ENCODE measurements around the gene RALGAPB. TPM values are rescaled to one million over a fixed set of nuclear protein-coding genes. Genes with fewer than 3 reads are reported as not detected.
"Not testable (repeated sequence)": the region's sequence is repeated elsewhere in the genome, so short reads cannot be mapped to it uniquely, and the experiment has no call there.

The RALGAPB gene
- total and polyA plus RNA-seq, 2 donors, result 15.0 to 52.5 TPM

DNA sequence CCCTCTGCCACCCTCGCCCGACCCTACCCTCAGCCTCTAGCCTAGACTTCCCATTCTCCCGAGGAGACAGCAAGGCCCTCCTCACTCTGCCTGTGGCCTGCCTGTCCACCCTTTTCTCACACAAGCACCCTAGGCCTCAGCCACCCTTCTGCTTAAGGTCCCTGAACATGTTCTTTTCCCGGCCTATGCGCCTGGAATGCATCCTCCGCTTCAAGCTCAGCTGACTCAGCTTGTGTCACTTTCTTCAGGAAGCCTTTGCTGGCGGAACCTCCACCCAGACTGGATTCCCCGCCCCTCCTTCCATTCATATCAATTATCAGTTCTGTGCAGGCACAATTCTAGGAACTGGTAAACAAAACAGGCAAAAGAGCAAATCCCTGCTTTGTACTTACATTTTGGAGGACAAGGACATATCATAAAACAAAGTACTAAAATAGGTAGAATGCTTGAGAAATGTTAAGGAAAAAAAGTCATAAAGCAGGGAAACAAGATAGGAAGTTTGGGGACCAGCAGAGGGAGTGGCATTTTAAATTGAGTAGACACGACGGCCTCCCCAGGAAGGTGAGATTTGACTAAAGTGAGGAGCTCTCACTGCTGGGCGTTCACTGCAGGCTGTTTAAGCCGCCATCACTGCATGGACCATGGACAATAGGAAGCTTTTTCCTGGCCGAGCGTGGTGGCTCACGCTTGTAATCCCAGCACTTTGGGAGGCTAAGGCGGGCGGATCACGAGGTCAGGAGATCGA lies 19.6 kb upstream of the RALGAPB start:
- H3K36me3 ChIP-seq (ENCODE audit: insufficient read depth), result no peaks in the 10 kb centered on the region
- no peak overlapping the region for H3K27ac ChIP-seq (ENCODE audit: low read depth)
- WGBS, result 87% methylated on average over 18 of the region's 19 CpGs
- no peak overlapping the region for H3K4me3 ChIP-seq (ENCODE audit: low read depth, low read length)
- no peak for DNase-seq (ENCODE audit: extremely low spot score)
- no peaks in the 10 kb centered on the region for H3K4me1 ChIP-seq (ENCODE audit: insufficient read depth)

GRCh38 chr20:38453941-38454340 lies 18.7 kb upstream of the RALGAPB start:
- no peak for DNase-seq (ENCODE audit: extremely low spot score)
- Histone ChIP-seq H3K27ac (ENCODE audit: low read depth) (no peak overlapping the region), H3K4me1 (ENCODE audit: insufficient read depth) (no peaks in the 10 kb centered on the region), H3K36me3 (ENCODE audit: insufficient read depth) (no peaks in the 10 kb centered on the region), H3K4me3 (ENCODE audit: low read depth, low read length) (no peak overlapping the region)
- 93% methylated on average over 2 of the region's 2 CpGs for WGBS

GRCh38 chr20:38454556-38455473 lies 17.8 kb upstream of the RALGAPB start:
- Histone ChIP-seq H3K27ac (ENCODE audit: low read depth) (no peak overlapping the region), H3K4me3 (ENCODE audit: low read depth, low read length) (no peak overlapping the region), H3K4me1 (ENCODE audit: insufficient read depth) (no peaks in the 10 kb centered on the region), H3K36me3 (ENCODE audit: insufficient read depth) (no peaks in the 10 kb centered on the region)
- no peak for DNase-seq (ENCODE audit: extremely low spot score)
- 92% methylated on average over 13 of the region's 13 CpGs for WGBS

DNA sequence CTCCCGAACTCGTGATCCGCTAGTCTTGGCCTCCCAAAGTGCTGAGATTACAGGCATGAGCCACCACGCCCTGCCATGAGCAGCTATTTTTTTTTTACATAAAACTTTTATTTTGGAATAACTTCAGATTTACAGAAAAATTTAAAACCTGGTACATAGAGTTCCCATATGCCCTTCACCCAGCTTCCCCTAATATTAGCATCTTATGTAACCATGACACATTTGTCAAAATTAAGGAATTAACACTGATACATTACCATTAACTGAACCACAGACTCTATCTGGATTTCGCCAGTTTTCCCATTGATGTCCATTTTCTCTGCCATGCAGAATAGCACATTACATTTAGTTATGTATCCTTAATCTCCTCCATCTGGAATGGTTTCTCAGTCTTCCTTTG lies 14.3 kb upstream of the RALGAPB start:
- H3K4me3 ChIP-seq (ENCODE audit: low read depth, low read length), result no peak overlapping the region
- no peaks in the 10 kb centered on the region for H3K4me1 ChIP-seq (ENCODE audit: insufficient read depth)
- no peaks in the 10 kb centered on the region for H3K36me3 ChIP-seq (ENCODE audit: insufficient read depth)
- no peak overlapping the region for H3K27ac ChIP-seq (ENCODE audit: low read depth)
- 92% methylated on average over 5 of the region's 5 CpGs for WGBS
- DNase-seq (ENCODE audit: extremely low spot score), result no peak

- no peak overlapping the region for H3K4me3 ChIP-seq (ENCODE audit: low read depth, low read length)
- 44% methylated on average over 5 of the region's 5 CpGs for WGBS
- no peaks in the 10 kb centered on the region for H3K36me3 ChIP-seq (ENCODE audit: insufficient read depth)
- no peaks in the 10 kb centered on the region for H3K4me1 ChIP-seq (ENCODE audit: insufficient read depth)
- H3K27ac ChIP-seq (ENCODE audit: low read depth), result no peak overlapping the region
- peak; percentile 55 for DNase-seq (ENCODE audit: extremely low spot score)
Observed at GRCh38 chr20:38460040-38460623, 12.5 kb upstream of the RALGAPB start.

- not testable (repeated sequence) for H3K27ac ChIP-seq (ENCODE audit: low read depth); H3K36me3 ChIP-seq (ENCODE audit: insufficient read depth); H3K4me1 ChIP-seq (ENCODE audit: insufficient read depth); DNase-seq (ENCODE audit: extremely low spot score); H3K4me3 ChIP-seq (ENCODE audit: low read depth, low read length)
- 36% methylated on average over 1 of the region's 2 CpGs for WGBS
Observed at GRCh38 chr20:38460631-38461030, 12.0 kb upstream of the RALGAPB start.

DNA sequence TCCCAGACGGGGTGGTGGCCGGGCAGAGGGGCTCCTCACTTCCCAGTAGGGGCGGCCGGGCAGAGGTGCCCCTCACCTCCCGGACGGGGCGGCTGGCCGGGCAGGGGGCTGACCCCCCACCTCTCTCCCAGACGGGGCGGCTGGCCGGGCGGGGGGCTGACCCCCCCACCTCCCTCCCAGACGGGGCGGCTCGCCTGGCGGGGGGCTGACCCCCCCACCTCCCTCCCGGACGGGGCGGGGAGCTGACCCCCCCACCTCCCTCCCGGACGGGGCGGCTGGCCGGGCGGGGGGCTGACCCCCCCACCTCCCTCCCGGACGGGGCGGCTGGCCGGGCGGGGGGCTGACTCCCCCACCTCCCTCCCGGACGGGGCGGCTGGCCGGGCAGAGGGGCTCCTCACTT lies 11.5 kb upstream of the RALGAPB start:
- DNase-seq (ENCODE audit: extremely low spot score); H3K4me1 ChIP-seq (ENCODE audit: insufficient read depth); H3K27ac ChIP-seq (ENCODE audit: low read depth); H3K4me3 ChIP-seq (ENCODE audit: low read depth, low read length); H3K36me3 ChIP-seq (ENCODE audit: insufficient read depth): not testable (repeated sequence)
- 89% methylated on average over 23 of the region's 33 CpGs for WGBS

DNA sequence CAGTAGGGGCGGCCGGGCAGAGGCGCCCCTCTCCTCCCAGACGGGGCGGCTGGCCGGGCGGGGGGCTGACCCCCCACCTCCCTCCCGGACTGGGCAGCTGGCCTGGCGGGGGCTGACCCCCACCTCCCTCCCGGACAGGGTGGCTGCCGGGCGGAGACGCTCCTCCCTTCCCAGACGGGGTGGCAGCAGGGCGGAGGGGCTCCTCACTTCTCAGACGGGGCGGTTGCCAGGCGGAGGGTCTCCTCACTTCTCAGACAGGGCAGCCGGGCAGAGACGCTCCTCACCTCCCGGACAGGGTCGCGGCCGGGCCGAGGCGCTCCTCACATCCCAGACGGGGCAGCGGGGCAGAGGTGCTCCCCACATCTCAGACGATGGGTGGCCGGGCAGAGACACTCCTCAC lies 11.1 kb upstream of the RALGAPB start:
- not testable (repeated sequence) for H3K36me3 ChIP-seq (ENCODE audit: insufficient read depth); H3K4me3 ChIP-seq (ENCODE audit: low read depth, low read length); H3K4me1 ChIP-seq (ENCODE audit: insufficient read depth); DNase-seq (ENCODE audit: extremely low spot score); H3K27ac ChIP-seq (ENCODE audit: low read depth)
- WGBS, result 83% methylated on average over 30 of the region's 30 CpGs

GRCh38 chr20:38466171-38466570 lies 6.5 kb upstream of the RALGAPB start:
- 49% methylated on average over 2 of the region's 2 CpGs for WGBS
- no peak overlapping the region for H3K27ac ChIP-seq (ENCODE audit: low read depth)
- no peak overlapping the region for H3K4me3 ChIP-seq (ENCODE audit: low read depth, low read length)
- H3K4me1 ChIP-seq (ENCODE audit: insufficient read depth), result no peaks in the 10 kb centered on the region
- DNase-seq (ENCODE audit: extremely low spot score), result no peak
- no peaks in the 10 kb centered on the region for H3K36me3 ChIP-seq (ENCODE audit: insufficient read depth)

DNA sequence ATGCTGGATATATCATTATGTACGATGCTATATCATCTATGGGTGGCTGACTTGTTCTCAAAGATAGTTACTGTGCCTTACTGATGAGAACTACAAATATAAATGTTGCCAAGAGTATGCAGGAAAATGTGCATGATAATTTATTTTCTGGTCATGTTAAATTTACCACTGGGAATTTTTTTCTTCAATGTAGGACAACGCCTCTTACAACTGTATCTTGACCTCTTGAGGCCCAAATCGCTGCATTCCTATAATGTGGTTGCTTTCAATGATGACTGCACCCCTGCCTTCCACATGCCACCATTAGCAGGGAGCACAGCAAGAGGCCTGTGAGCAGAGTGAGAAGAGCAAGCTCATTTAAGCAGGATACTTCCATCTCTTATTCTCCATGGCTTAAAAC lies 5.7 kb upstream of the RALGAPB start:
- Histone ChIP-seq H3K27ac (ENCODE audit: low read depth) (no peak overlapping the region), H3K4me3 (ENCODE audit: low read depth, low read length) (no peak overlapping the region), H3K4me1 (ENCODE audit: insufficient read depth) (no peaks in the 10 kb centered on the region), H3K36me3 (ENCODE audit: insufficient read depth) (no peaks in the 10 kb centered on the region)
- WGBS, result 78% methylated on average over 3 of the region's 3 CpGs
- DNase-seq (ENCODE audit: extremely low spot score), result no peak

GRCh38 chr20:38471245-38471644 lies 1.4 kb upstream of the RALGAPB start:
- H3K4me3 ChIP-seq (ENCODE audit: low read depth, low read length), result no peak overlapping the region
- DNase-seq (ENCODE audit: extremely low spot score), result no peak
- 64% methylated on average over 1 of the region's 1 CpG for WGBS
- H3K27ac ChIP-seq (ENCODE audit: low read depth), result no peak overlapping the region
- H3K4me1 ChIP-seq (ENCODE audit: insufficient read depth), result no peaks in the 10 kb centered on the region
- no peaks in the 10 kb centered on the region for H3K36me3 ChIP-seq (ENCODE audit: insufficient read depth)

GRCh38 chr20:38471987-38472512 lies 593 bp upstream of the RALGAPB start:
- H3K36me3 ChIP-seq (ENCODE audit: insufficient read depth), result no peaks in the 10 kb centered on the region
- WGBS, result 13% methylated on average over 12 of the region's 12 CpGs
- H3K27ac ChIP-seq (ENCODE audit: low read depth), result no peak overlapping the region
- H3K4me3 ChIP-seq (ENCODE audit: low read depth, low read length), result peak overlapping the region; percentile 37
- H3K4me1 ChIP-seq (ENCODE audit: insufficient read depth), result no peaks in the 10 kb centered on the region
- DNase-seq (ENCODE audit: extremely low spot score), result no peak

DNA sequence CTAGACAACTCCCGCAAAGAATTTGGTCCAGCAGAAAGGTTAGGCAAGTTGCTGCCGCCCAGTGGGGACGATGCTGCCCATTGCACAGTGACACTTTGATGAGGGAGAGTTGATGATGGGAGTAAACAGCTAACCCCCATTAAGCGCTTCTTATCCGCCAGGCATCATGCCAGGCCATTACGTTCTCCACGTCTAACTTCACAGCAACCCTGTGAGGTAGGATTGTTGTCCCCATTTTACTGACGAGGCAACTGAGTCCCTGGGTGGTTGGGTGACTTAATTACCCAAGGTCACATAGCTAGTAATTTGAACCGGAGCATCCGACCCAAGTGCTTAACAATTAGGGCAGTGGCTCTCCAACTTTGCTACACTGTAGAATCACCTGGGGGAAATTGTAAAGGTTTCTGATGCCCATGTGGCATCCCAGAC lies 738 bp downstream of the RALGAPB start:
- H3K27ac ChIP-seq (ENCODE audit: low read depth), result no peak overlapping the region
- DNase-seq (ENCODE audit: extremely low spot score), result no peak
- H3K4me1 ChIP-seq (ENCODE audit: insufficient read depth), result no peaks in the 10 kb centered on the region
- 9% methylated on average over 10 of the region's 10 CpGs for WGBS
- no peaks in the 10 kb centered on the region for H3K36me3 ChIP-seq (ENCODE audit: insufficient read depth)
- H3K4me3 ChIP-seq (ENCODE audit: low read depth, low read length), result peak overlapping the region; percentile 95
